Uterus (tissue), 2 donors: ENCODE data around the gene SLC2A10.

Source experiments
- CTCF ChIP-seq, 4 experiments: fragments of 200-600 bp in 2 of 4; fragments of 450-650 bp in 2 of 4; sonication (generic) in 2 of 4; IDR thresholded peaks; one replicate each; pipeline ENCODE4 v1.5.1; 2016 to 2019; ENCODE audit warnings: antibody characterized with exemption in 4 of 4, mild to moderate bottlenecking in 2 of 4, moderate library complexity in 1 of 4
- POLR2A ChIP-seq, 2 donors: fragments of 450-650 bp; IDR thresholded peaks; one replicate each; pipeline ENCODE4 v1.6.1; 2016; ENCODE audit warnings: antibody characterized with exemption in 2 of 2, mild to moderate bottlenecking in 1 of 2, moderate library complexity in 1 of 2

DNA sequence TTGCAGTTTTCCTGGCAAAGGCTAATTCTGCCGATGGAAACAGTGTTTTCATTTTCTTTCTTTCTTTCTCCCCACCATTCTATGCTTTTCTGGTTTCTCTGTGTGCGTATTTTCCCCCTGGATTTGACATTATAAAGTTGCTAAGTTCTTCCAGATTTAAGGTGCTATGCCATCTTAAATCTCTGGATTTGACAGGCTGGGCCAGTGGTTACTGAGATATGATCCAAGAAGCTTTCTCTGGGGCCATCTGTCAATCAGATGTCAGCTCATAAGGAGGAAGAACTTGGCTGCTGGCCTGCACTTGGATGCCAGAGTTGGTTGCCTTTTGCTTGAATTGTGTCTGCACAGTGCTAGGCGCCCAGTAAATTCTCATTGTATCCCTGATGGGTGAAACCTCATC is 39.7 kb downstream of the SLC2A10 start:
- TF ChIP-seq CTCF (IDR thresholded peaks at IDR 0.05) (no peak), POLR2A (IDR thresholded peaks at IDR 0.05) (no peak)
